OCI-LY7 (cell line): ENCODE measurements around the gene AARS1.

Experiments used
- EZH2phosphoT487 ChIP-seq: fragments of 200-600 bp; sonication (generic); IDR thresholded peaks from 2 replicates; pipeline ENCODE4 v1.6.1; 2018; ENCODE audit warnings: low read depth, borderline replicate concordance, mild to moderate bottlenecking, mixed run types, antibody characterized with exemption, low read length, moderate library complexity, mixed read lengths
- TF ChIP-seq, protein P1 (sequence below): fragments of 200-600 bp; sonication (generic); conservative IDR thresholded peaks from 2 replicates; pipeline ENCODE4 v1.5.1; 2014; ENCODE audit warnings: mild to moderate bottlenecking, antibody characterized with exemption, low read length, moderate library complexity, mixed read lengths

DNA sequence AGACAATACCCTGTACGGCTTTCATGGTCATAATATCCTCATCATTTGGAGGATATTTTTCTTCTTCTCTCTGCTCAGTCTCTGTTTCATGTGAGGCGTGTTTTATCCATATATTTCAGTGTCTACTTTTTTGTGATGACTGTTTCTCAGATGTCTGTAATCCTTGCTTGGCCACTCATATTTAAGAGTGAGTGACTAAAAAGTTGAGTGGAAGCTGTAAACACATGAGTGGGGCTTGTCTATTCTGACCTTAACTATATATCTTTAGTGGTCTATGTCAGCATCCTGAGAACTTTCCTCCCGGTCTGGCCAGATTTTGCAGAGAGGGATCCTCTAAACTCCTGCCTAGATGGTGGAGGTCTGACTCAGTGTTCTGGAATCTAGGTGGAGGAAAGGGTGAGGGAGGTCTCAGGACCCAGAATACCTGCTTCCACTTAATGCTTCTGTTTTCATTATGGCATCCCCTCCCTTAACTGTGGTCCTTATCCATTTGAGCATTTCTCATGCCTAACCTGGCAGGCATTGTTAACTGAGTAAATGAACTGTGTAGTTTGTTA is 15.7 kb upstream of the AARS1 start:
- TF ChIP-seq, protein P1, sequence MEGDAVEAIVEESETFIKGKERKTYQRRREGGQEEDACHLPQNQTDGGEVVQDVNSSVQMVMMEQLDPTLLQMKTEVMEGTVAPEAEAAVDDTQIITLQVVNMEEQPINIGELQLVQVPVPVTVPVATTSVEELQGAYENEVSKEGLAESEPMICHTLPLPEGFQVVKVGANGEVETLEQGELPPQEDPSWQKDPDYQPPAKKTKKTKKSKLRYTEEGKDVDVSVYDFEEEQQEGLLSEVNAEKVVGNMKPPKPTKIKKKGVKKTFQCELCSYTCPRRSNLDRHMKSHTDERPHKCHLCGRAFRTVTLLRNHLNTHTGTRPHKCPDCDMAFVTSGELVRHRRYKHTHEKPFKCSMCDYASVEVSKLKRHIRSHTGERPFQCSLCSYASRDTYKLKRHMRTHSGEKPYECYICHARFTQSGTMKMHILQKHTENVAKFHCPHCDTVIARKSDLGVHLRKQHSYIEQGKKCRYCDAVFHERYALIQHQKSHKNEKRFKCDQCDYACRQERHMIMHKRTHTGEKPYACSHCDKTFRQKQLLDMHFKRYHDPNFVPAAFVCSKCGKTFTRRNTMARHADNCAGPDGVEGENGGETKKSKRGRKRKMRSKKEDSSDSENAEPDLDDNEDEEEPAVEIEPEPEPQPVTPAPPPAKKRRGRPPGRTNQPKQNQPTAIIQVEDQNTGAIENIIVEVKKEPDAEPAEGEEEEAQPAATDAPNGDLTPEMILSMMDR: no peak
- no peak for TF ChIP-seq EZH2phosphoT487
